H1 (cell line): ENCODE data around the gene CSNK1A1. TPM values are rescaled to one million over a fixed set of nuclear protein-coding genes. Genes with fewer than 3 reads are reported as not detected.

Experiments used
- CTCF ChIA-PET: fragments of 300-600 bp; sonication (Branson Sonifier 250); formaldehyde crosslinking; loops from one replicate; lab custom pipeline; 2021; ENCODE audit not compliant: partially characterized antibody; lab: Charles Lee
- POLR2A ChIA-PET: fragments of 300-600 bp; sonication (Branson Sonifier 250); formaldehyde crosslinking; loops from one replicate; lab custom pipeline; 2021; ENCODE audit warnings: inconsistent platforms; ENCODE audit not compliant: partially characterized antibody; lab: Charles Lee
- DNase-seq, 2 experiments: peaks; one replicate each; pipeline versions ENCODE4 v3.0.0 to v3.0.0-alpha.2; 2010 to 2022; ENCODE audit warnings: low spot score in 2 of 2, low read depth in 1 of 2, mixed read lengths in 1 of 2
- FAIRE-seq: peaks from 2 replicates; lab custom pipeline; 2011; peaks lifted over from hg19 to GRCh38; lab: Jason Lieb, UNC
- H2AFZ ChIP-seq: 2 replicates; pipeline ENCODE4 v1.8.1; 2012; ENCODE audit warnings: low read length, inconsistent platforms
- H2AK5ac ChIP-seq: 2 replicates; pipeline ENCODE4 v1.6.1; 2013; ENCODE audit warnings: low read depth, low read length
- H2BK120ac ChIP-seq: replicated peaks from 2 replicates; pipeline ENCODE3; 2013; ENCODE audit warnings: low read depth, low read length, inconsistent platforms
- H2BK12ac ChIP-seq: 2 replicates; pipeline ENCODE4 v1.6.1; 2013; ENCODE audit warnings: low read depth, low read length
- H2BK15ac ChIP-seq: 2 replicates; pipeline ENCODE4 v1.6.1; 2013; ENCODE audit warnings: low read length
- H2BK20ac ChIP-seq: 2 replicates; pipeline ENCODE4 v1.6.1; 2013; ENCODE audit warnings: low read length
- H2BK5ac ChIP-seq: 2 replicates; pipeline ENCODE4 v1.6.1; 2013; ENCODE audit warnings: low read depth, low read length
- H3K14ac ChIP-seq: 2 replicates; pipeline ENCODE4 v1.6.1; 2013; ENCODE audit warnings: inconsistent platforms; ENCODE audit not compliant: insufficient read length
- H3K18ac ChIP-seq: 2 replicates; pipeline ENCODE4 v1.6.1; 2013; ENCODE audit warnings: low read length; ENCODE audit errors: extremely low read depth
- H3K23ac ChIP-seq: 2 replicates; pipeline ENCODE4 v1.6.1; 2013; ENCODE audit warnings: inconsistent platforms; ENCODE audit not compliant: insufficient read length
- H3K23me2 ChIP-seq: 2 replicates; pipeline ENCODE4 v1.6.1; 2013; ENCODE audit warnings: low read depth, low read length
- H3K27ac ChIP-seq: 2 replicates; pipeline ENCODE4 v1.6.1; 2011; ENCODE audit warnings: low read depth, low read length, inconsistent platforms
- H3K27me3 ChIP-seq, 4 experiments: replicated peaks in 1 of 4; 1 replicate in 1 of 4; 2 replicates in 3 of 4; pipeline versions ENCODE4 v1.6.1 to v1.8.1; 2011 to 2013; ENCODE audit warnings: low read length in 3 of 4, mild to moderate bottlenecking in 3 of 4, inconsistent platforms in 2 of 4, mixed read lengths in 2 of 4, moderate library complexity in 1 of 4; ENCODE audit not compliant: control insufficient read depth in 3 of 4, insufficient read depth in 3 of 4; ENCODE audit errors: extremely low read depth in 1 of 4
- H3K36me3 ChIP-seq, 4 experiments: 2 replicates each; pipeline versions ENCODE4 v1.6.1 to v1.8.1; 2011 to 2013; ENCODE audit warnings: mild to moderate bottlenecking in 4 of 4, low read length in 3 of 4, moderate library complexity in 2 of 4, control low read depth in 1 of 4, inconsistent platforms in 1 of 4; ENCODE audit not compliant: insufficient read depth in 4 of 4, control insufficient read depth in 2 of 4
- H3K4ac ChIP-seq: replicated peaks from 2 replicates; pipeline ENCODE3; 2013; ENCODE audit warnings: low read length, low read depth, mixed read lengths, inconsistent platforms; ENCODE audit not compliant: insufficient read length
- H3K4me1 ChIP-seq, 4 experiments: replicated peaks in 1 of 4; 1 replicate in 1 of 4; 2 replicates in 3 of 4; pipeline versions ENCODE4 v1.6.1 to v1.8.1; 2011 to 2013; ENCODE audit warnings: low read length in 3 of 4, inconsistent platforms in 2 of 4, mixed read lengths in 1 of 4; ENCODE audit not compliant: insufficient read depth in 4 of 4, control insufficient read depth in 3 of 4
- H3K4me2 ChIP-seq, 2 experiments: 2 replicates each; pipeline versions ENCODE4 v1.6.1 to v1.8.1; 2011 to 2013; ENCODE audit warnings: low read depth in 2 of 2, low read length in 2 of 2, control low read depth in 1 of 2, inconsistent platforms in 1 of 2, mild to moderate bottlenecking in 1 of 2; ENCODE audit not compliant: insufficient read depth in 1 of 2
- H3K4me3 ChIP-seq, 4 experiments: fragments of 200-600, 300-600 bp in 1 of 4; sonication (generic), shearing (Covaris generic), sonication (Bioruptor Twin) in 1 of 4; 2 replicates each; pipeline versions ENCODE4 v1.5.1 to v1.8.1; 2011 to 2016; ENCODE audit warnings: low read length in 4 of 4, low read depth in 3 of 4, control low read depth in 2 of 4, inconsistent platforms in 2 of 4, mild to moderate bottlenecking in 2 of 4, mixed read lengths in 1 of 4, moderate library complexity in 1 of 4; ENCODE audit not compliant: insufficient read depth in 2 of 4; ENCODE audit errors: extremely low read depth in 1 of 4
- H3K56ac ChIP-seq: replicated peaks from 2 replicates; pipeline ENCODE3; 2013; ENCODE audit warnings: low read depth, mild to moderate bottlenecking, mixed read lengths, low read length, inconsistent platforms; ENCODE audit not compliant: insufficient read length
- H3K79me1 ChIP-seq: 2 replicates; pipeline ENCODE4 v1.6.1; 2013; ENCODE audit warnings: low read depth, low read length, control low read depth
- H3K79me2 ChIP-seq, 2 experiments: 2 replicates each; pipeline versions ENCODE4 v1.6.1 to v1.8.1; 2012 to 2013; ENCODE audit warnings: low read length in 2 of 2, mild to moderate bottlenecking in 2 of 2, inconsistent platforms in 1 of 2; ENCODE audit not compliant: insufficient read depth in 2 of 2, control insufficient read depth in 1 of 2
- H3K9ac ChIP-seq, 4 experiments: replicated peaks in 1 of 4; 1 replicate in 1 of 4; 2 replicates in 3 of 4; pipeline versions ENCODE4 v1.6.1 to v1.8.1; 2011 to 2013; ENCODE audit warnings: low read depth in 3 of 4, low read length in 3 of 4, control low read depth in 2 of 4, mild to moderate bottlenecking in 2 of 4, moderate library complexity in 2 of 4, inconsistent platforms in 1 of 4; ENCODE audit errors: extremely low read depth in 1 of 4
- H3K9me3 ChIP-seq, 2 experiments: 2 replicates each; pipeline versions ENCODE4 v1.6.1 to v1.8.1; 2012 to 2013; ENCODE audit warnings: mild to moderate bottlenecking in 2 of 2, moderate library complexity in 2 of 2, control low read depth in 1 of 2, inconsistent platforms in 1 of 2, low read depth in 1 of 2, low read length in 1 of 2, mixed read lengths in 1 of 2; ENCODE audit not compliant: insufficient read depth in 2 of 2
- H4K20me1 ChIP-seq, 2 experiments: replicated peaks in 1 of 2; 2 replicates each; pipeline versions ENCODE3 to v1.8.1; 2011 to 2013; ENCODE audit warnings: inconsistent platforms in 2 of 2, low read length in 2 of 2, mild to moderate bottlenecking in 1 of 2; ENCODE audit not compliant: insufficient read depth in 2 of 2, control insufficient read depth in 1 of 2
- H4K5ac ChIP-seq: 2 replicates; pipeline ENCODE4 v1.6.1; 2013; ENCODE audit warnings: low read length, low read depth, mixed read lengths, inconsistent platforms; ENCODE audit not compliant: insufficient read length
- H4K8ac ChIP-seq: 2 replicates; pipeline ENCODE4 v1.8.0; 2013; ENCODE audit warnings: mild to moderate bottlenecking, moderate library complexity, low read length, inconsistent platforms; ENCODE audit not compliant: insufficient read depth; ENCODE audit errors: extremely low read depth
- H4K91ac ChIP-seq: replicated peaks from 2 replicates; pipeline ENCODE3; 2013; ENCODE audit warnings: low read length, mixed read lengths, inconsistent platforms; ENCODE audit not compliant: insufficient read length
- CBX8 ChIP-seq: fragments of 300-800, 300-1000 bp; sonication (generic); IDR thresholded peaks from 2 replicates; pipeline ENCODE4 v1.7.1; 2016; ENCODE audit warnings: low read depth, low read length, borderline replicate concordance
- CHD2 ChIP-seq: IDR thresholded peaks from 2 replicates; pipeline ENCODE4 v1.6.1; 2012; ENCODE audit warnings: low read length, improper control_type of control experiment
- GABPA ChIP-seq: IDR thresholded peaks from 2 replicates; pipeline ENCODE4 v1.6.1; 2011; ENCODE audit warnings: mild to moderate bottlenecking, low read length, moderate library complexity, borderline replicate concordance; ENCODE audit not compliant: insufficient read depth
- KDM4A ChIP-seq: IDR thresholded peaks from one replicate; pipeline ENCODE4 v1.7.1; 2012; ENCODE audit warnings: low read depth, mild to moderate bottlenecking, moderate library complexity, low read length, inconsistent platforms; ENCODE audit not compliant: severe bottlenecking
- MAFK ChIP-seq: IDR thresholded peaks from 2 replicates; pipeline ENCODE4 v1.6.1; 2012; ENCODE audit warnings: low read depth, mild to moderate bottlenecking, improper control_type of control experiment, low read length
- SIN3A ChIP-seq, 2 experiments: IDR thresholded peaks in 1 of 2; conservative IDR thresholded peaks in 1 of 2; 2 replicates each; pipeline ENCODE4 v1.6.1; 2011 to 2012; ENCODE audit warnings: low read length in 2 of 2, improper control_type of control experiment in 1 of 2, low read depth in 1 of 2, mild to moderate bottlenecking in 1 of 2
- SRF ChIP-seq: IDR thresholded peaks from 2 replicates; pipeline ENCODE4 v1.6.1; 2011; ENCODE audit warnings: mild to moderate bottlenecking, low read depth, low read length, moderate library complexity
- WGBS, 2 experiments: shearing (Covaris generic) in 1 of 2; methylation state at CpG; one replicate each; pipeline versions ENCODE4 v1.1.6 to v1.1.7; 2013 to 2015; ENCODE audit warnings: low lambda C conversion rate in 2 of 2, mixed read lengths in 2 of 2, inconsistent platforms in 1 of 2, low coverage in 1 of 2, missing lambda C conversion rate in 1 of 2; ENCODE audit not compliant: insufficient replicate concordance in 2 of 2, insufficient coverage in 1 of 2, insufficient read length in 1 of 2; ENCODE audit errors: extremely low coverage in 1 of 2, missing lambda C conversion rate in 1 of 2; 5-methylcytosine and 5-hydroxymethylcytosine counted together
- polyA plus RNA-seq, 7 experiments: library from polyadenylated mRNA; depleted of rRNA in 3 of 7; stranded (reverse) in 5 of 7; unstranded in 2 of 7; fragments of >200 nt in 5 of 7; fragments of 200-250 nt in 2 of 7; gene quantifications; 1 replicate in 5 of 7; 2 replicates in 1 of 7; 4 replicates in 1 of 7; pipeline versions ENCODE4 v1.2.1 to v1.2.3, GENCODE V29; 2011 to 2013; ENCODE audit warnings: missing spikeins in 2 of 7, mixed read lengths in 2 of 7
- total RNA-seq: library from RNA; stranded (reverse); fragmentation: NEBNext Ultra II Directional; extraction: Animal tissue kit (Norgen Biotek cat#: 25700); gene quantifications from 2 replicates; pipeline ENCODE4 v1.2.1, GENCODE V29; 2021

CSNK1A1 gene
- total and polyA plus RNA-seq, 2 of the 8 experiments (the other 6 are each of a cell fraction or from before 2014, with no cell fraction given): 61.2 to 244 TPM

- WGBS, 2 experiments: 83% methylated on average over 1 of the region's 1 CpG; no CpG with 5 or more reads in 1 of the 2 experiments
- Histone ChIP-seq H3K27ac (no peak overlapping the region), H3K4me3 (no peak overlapping the region), H3K56ac (no peak overlapping the region), H3K36me3 (peaks cover 4 to 60% (median 10%) of the 10 kb centered on the region in 4 experiments; a peak in 7 of 8 replicates), H4K20me1 (no peaks in the 10 kb centered on the region), H3K4ac (no peak overlapping the region), H3K79me1 (no peaks in the 10 kb centered on the region; the same call in 1 of the 2 replicates), H2BK5ac (no peak overlapping the region), H3K79me2 (no peaks in the 10 kb centered on the region), H3K27me3 (peaks cover 0 to 1% (median 0%) of the 10 kb centered on the region in 4 experiments; a peak in 1 of 7 replicates), H2BK15ac (no peak overlapping the region), H3K23ac (no peak overlapping the region), H2AFZ (no peak overlapping the region), H3K9ac (no peak overlapping the region; a peak in 1 of 7 replicates), H3K14ac (no peak overlapping the region), H3K18ac (no peak overlapping the region), H4K91ac (no peak overlapping the region), H4K8ac (no peak overlapping the region; the same call in 1 of the 2 replicates), H2BK12ac (no peak overlapping the region), H3K4me2 (no peak overlapping the region), H3K4me1 (peaks cover 0 to 5% (median 0%) of the 10 kb centered on the region in 4 experiments; a peak in 2 of 7 replicates), H2BK120ac (no peak overlapping the region), H2BK20ac (no peak overlapping the region), H4K5ac (no peak overlapping the region), H3K9me3 (no peaks in the 10 kb centered on the region), H3K23me2 (no peaks in the 10 kb centered on the region), H2AK5ac (no peak overlapping the region)
- ChIA-PET POLR2A (interaction anchor here (1.0 kb wide), 1 partner anchor 9 kb away, joined by 3 read pairs; no protein-coding TSS in a partner anchor), CTCF (interaction anchor here (0.9 kb wide), 1 partner anchor 47 kb away, joined by 3 read pairs; no protein-coding TSS in a partner anchor)
- FAIRE-seq (no peak), DNase-seq (no peak)
- TF ChIP-seq MAFK (no peak), CHD2 (no peak), SRF (no peak), SIN3A (conservative IDR thresholded peaks at IDR 0.05 in 1 of 2, IDR thresholded peaks at IDR 0.05 in 1 of 2; ENCODE audit: low read depth in 1 of 2, low read length in 2 of 2) (no peak), GABPA (no peak), KDM4A (no peak), CBX8 (no peak)
These were observed 55.1 kb downstream of the CSNK1A1 start for GRCh38 chr5:149496166-149496565.
